ENCODE data around the gene TRAPPC2L.

Gene TRAPPC2L

DNA sequence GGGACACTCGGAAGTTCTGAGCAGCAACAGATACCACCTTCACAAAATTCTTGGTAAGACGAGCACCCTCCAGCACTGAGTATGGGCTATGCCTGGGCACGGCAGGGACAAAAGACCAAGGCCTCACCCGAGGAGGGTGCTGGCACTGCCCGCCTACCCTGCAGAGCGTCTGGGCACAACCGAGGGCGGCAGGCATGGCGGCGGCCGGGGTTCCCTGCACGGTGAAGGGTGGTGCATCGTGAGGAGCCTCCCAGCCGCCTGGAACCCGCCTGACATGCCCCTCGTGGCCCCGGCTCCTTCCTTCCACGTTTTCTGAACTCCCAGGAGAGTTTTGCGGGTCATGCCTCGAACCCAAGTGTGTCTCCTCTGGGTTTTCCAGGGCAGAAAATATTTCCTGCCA is 19.1 kb upstream of the TRAPPC2L start:
- no peak for TF ChIP-seq CTCF (IDR thresholded peaks at IDR 0.05)
- Histone ChIP-seq H3K27ac (no peak overlapping the region), H3K36me3 (peaks cover 25 to 77% (median 63%) of the 10 kb centered on the region in 3 donors), H3K9me3 (no peaks in the 10 kb centered on the region), H3K27me3 (no peaks in the 10 kb centered on the region), H3K4me1 (no peaks in the 10 kb centered on the region), H3K4me3 (no peak overlapping the region)
- no peak for DNase-seq
- intact Hi-C loops (cut with DNase I; ENCODE audit: low total_unique reads) = no loop called here

GRCh38 chr16:88838566-88838965 is 18.4 kb upstream of the TRAPPC2L start:
- Histone ChIP-seq H3K9me3 (no peaks in the 10 kb centered on the region), H3K27me3 (no peaks in the 10 kb centered on the region), H3K4me1 (no peaks in the 10 kb centered on the region), H3K27ac (no peak overlapping the region), H3K4me3 (no peak overlapping the region), H3K36me3 (peaks cover 25 to 85% (median 66%) of the 10 kb centered on the region in 3 donors)
- DNase-seq = no peak
- TF ChIP-seq CTCF (IDR thresholded peaks at IDR 0.05) = no peak
- intact Hi-C loops (cut with DNase I; ENCODE audit: low total_unique reads) = no loop called here

- no peak overlapping the region for H3K4me3 ChIP-seq
- no peaks in the 10 kb centered on the region for H3K4me1 ChIP-seq
- H3K36me3 ChIP-seq = peaks cover 25 to 86% (median 66%) of the 10 kb centered on the region in 3 donors
- intact Hi-C loops (cut with DNase I; ENCODE audit: low total_unique reads) = no loop called here
- no peaks in the 10 kb centered on the region for H3K27me3 ChIP-seq
- no peak overlapping the region for H3K27ac ChIP-seq
- H3K9me3 ChIP-seq = no peaks in the 10 kb centered on the region
- no peak for DNase-seq
- no peak for TF ChIP-seq CTCF (IDR thresholded peaks at IDR 0.05)
Observed at GRCh38 chr16:88839026-88839529, 17.8 kb upstream of the TRAPPC2L start.

DNA sequence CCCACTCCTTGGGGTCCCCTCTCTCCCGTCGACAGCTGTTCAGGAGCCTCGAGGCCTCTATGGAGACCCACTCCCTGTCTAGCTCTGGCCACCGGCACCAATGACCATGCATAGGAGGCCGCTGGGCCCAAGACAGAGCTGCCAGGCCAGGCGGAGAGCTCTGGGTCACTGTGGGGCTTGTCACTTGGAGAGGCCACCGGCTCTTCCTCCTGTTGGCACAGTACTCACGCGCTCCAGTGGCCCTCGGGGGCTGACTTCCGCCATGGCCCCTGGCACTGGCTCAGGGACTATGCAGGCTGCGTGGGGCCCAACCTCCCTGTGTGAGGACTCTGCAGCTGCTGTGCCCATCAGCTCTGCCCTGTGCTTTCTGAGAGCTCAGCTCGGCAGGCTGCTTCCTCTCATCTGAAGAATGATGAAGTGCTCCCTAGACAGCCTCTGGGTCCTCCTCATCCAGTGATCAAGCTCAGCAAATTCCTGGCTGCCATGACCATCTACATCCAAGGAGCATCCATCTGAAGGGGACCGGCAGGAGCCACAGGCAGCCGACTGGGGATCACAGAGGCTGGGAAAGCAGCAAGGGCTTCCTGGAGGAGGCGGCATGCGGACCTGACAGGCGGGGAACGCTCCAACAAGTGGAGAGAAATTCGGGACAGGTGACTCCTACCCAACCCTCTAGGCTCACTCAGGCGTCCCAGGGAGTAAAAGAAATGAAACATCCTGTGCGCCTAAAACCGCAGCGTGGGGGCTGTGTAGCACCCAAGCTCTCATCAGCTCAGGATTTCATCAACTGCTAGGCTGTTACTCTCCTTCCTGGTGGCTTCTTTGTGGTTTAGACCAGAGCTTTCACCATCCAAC is 17.0 kb upstream of the TRAPPC2L start:
- TF ChIP-seq CTCF (IDR thresholded peaks at IDR 0.05) = no peak
- Histone ChIP-seq H3K27me3 (no peaks in the 10 kb centered on the region), H3K27ac (no peak overlapping the region), H3K9me3 (no peaks in the 10 kb centered on the region), H3K4me3 (no peak overlapping the region), H3K36me3 (peaks cover 25 to 78% (median 62%) of the 10 kb centered on the region in 3 donors), H3K4me1 (no peaks in the 10 kb centered on the region)
- DNase-seq = no peak
- intact Hi-C loops (cut with DNase I; ENCODE audit: low total_unique reads) = no loop called here

- no peak overlapping the region for H3K27ac ChIP-seq
- no peaks in the 10 kb centered on the region for H3K27me3 ChIP-seq
- no peak for TF ChIP-seq CTCF (IDR thresholded peaks at IDR 0.05)
- intact Hi-C loops (cut with DNase I; ENCODE audit: low total_unique reads) = no loop called here
- no peak overlapping the region for H3K4me3 ChIP-seq
- peaks cover 18 to 70% (median 56%) of the 10 kb centered on the region in 3 donors for H3K36me3 ChIP-seq
- DNase-seq = no peak
- no peaks in the 10 kb centered on the region for H3K9me3 ChIP-seq
- H3K4me1 ChIP-seq = no peaks in the 10 kb centered on the region
Observed at GRCh38 chr16:88840600-88841215, 16.2 kb upstream of the TRAPPC2L start.
